CMK (cell line): ENCODE data around the gene MC1R.
"Not testable (repeated sequence)": the region's sequence is repeated elsewhere in the genome, so short reads cannot be mapped to it uniquely, and the experiment has no call there.

ENCODE experiments used
- DNase-seq: peaks from one replicate; pipeline ENCODE4 v3.0.0-alpha.2; 2010; ENCODE audit warnings: low read depth

MC1R gene

DNA sequence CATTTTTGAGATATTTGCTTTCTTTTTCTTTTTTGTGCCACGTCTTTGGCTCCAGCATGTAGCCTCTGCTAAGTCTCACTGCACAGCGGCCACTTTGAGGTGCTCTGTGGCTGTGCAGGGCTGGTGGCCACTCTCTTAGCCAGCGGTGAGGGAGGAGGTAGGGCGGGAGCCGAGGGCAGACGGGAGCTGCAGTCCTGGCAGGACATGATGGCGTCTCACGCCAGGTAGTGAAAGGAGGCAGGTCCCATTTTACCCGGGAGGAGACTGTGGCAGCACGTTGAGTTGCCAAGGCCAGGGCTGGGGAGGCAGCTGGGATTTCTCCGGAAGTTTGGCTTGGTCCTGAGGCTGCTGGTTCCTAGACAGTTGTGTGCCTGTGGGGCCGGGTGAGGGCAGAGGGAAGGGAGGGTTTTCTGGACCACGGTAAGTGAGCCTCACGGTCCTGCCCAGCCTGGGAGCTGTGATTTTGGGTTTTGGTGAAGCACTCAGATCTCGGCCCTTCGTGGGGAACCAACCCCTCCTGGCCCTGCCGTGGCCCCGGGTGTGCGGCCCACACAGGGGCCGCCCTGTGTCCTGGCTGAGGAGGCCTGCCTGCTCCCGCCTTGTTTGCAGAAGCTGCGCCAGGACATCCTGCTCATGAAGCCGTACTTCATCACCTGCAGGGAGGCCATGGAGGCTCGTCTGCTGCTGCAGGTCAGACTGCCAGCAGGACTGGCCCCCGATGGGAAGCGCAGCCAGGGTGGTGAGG, 44.3 kb downstream of the MC1R start:
- no peak for DNase-seq

- DNase-seq, result no peak
Measured at GRCh38 chr16:89964201-89964600, 45.5 kb downstream of the MC1R start.

DNA sequence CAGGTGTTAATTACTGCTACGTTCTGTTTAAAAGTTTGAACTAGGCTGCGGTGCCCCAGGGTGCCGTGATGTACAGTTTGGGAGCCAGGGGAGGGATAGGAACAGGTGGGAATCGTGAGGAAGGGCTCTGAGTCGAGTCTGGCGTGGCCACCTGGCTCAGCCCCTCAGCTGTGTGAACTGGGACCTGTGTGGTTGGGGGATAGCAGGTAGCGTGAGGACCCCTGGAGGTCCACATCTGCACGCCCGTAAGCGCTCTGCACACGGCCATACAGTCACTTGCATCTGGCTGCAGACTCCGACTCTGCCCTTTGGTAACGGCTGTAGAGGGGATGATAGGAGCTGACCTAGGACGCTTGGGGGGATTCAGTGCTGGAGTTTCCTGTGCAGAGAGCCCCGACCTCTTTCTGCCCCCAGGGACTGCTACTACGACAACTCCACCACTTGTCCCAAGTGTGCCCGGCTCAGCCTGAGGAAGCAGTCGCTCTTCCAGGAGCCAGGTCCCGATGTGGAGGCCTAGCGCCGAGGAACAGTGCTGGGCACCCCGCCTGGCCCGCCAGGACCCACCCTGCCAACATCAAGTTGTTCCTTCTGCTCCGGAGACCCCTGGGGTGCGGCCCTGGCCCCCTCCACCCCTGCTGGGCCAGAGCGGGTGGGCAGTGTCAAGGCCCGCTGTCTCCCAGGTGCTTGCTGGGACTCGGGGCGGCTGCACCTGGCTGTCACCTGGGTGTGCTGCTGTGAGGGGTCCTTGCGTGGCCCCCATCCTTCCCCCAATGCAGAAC, 47.0 kb downstream of the MC1R start:
- DNase-seq, result no peak

DNA sequence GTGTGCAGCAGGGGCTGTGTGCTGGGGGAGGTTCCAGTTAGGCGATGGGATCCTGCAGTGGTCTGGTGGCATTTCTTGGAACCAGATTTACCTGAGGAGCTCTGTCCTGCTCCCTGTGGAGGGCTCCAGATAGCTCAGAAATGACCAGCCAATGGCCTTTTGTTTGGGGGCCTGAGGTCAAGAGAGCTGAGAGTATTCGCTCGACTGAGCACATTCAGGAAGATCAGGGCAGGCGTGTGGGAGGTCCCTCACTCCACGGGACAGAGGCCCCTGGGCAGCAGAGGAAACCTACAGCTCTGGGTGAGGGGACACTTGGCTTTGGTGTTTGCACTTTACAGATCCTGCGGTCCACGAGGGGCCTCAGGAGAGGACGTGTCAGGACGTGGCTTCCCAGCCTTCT, 48.1 kb downstream of the MC1R start:
- no peak for DNase-seq

GRCh38 chr16:89967436-89967835, 48.8 kb downstream of the MC1R start:
- not testable (repeated sequence) for DNase-seq

GRCh38 chr16:89968074-89968473, 49.4 kb downstream of the MC1R start:
- not testable (repeated sequence) for DNase-seq

DNA sequence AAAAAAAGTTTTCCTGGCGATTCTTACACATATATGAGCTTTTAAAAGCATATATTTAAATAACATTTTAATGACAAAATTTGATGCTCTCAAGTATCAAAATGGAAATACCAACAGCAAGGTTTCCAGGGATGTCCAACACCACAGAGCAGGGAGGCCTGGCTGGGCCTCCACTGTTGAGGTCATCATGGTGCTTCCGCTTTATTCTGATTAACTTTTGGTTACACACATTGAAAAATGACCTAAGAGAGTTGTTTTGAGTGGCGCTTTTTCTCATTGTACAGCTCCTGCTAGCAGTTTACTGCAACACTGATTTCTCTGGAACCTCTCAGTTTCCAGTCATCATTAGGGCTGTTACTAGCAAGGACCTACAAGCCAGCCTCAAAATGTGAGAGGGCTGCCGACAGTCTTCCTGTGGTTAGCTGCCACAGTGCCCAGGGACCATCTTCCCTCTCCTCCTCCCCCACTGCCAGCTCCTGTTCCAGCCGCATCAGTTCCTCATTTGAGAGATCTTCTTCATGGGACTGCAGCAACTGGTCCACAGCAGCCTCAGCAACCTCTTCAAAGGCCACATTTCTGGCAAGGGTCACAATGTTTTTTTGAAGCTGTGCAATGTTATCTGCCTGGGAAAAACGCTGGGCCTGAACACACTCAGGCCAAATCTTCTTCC, 51.2 kb downstream of the MC1R start:
- DNase-seq, result peak; percentile 71
